Stimulated activated CD4-positive, alpha-beta T cell treated with anti-CD3 and anti-CD28 coated beads, Interleukin-4, amount 100 ng/mL, for 24 hours (primary cell): ENCODE results near the gene MIGA1.
"Not testable (repeated sequence)": the region's sequence is repeated elsewhere in the genome, so short reads cannot be mapped to it uniquely, and the experiment has no call there.

Experiments used
- DNase-seq: peaks from one replicate; pipeline ENCODE4 v3.0.0-alpha.2; 2020

MIGA1 gene, protein sequence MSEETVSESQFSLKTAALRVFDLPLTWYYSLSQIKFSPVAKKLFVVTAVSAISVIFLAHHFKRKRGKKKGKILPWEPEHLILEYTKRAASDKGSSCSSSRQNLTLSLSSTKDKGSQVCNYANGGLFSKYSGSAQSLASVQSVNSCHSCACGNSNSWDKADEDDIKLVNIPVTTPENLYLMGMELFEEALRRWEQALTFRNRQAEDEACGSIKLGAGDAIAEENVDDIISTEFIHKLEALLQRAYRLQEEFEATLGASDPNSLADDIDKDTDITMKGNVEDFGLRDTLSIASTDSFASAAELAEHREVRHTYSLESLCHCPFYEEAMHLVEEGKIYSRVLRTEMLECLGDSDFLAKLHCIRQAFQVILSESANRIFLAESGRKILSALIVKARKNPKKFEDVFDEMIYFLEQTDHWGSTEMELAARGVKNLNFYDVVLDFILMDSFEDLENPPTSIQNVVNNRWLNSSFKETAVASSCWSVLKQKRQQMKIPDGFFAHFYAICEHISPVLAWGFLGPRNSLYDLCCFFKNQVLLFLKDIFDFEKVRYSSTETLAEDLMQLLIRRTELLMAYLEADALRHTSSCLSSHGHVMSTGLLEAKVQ

DNA sequence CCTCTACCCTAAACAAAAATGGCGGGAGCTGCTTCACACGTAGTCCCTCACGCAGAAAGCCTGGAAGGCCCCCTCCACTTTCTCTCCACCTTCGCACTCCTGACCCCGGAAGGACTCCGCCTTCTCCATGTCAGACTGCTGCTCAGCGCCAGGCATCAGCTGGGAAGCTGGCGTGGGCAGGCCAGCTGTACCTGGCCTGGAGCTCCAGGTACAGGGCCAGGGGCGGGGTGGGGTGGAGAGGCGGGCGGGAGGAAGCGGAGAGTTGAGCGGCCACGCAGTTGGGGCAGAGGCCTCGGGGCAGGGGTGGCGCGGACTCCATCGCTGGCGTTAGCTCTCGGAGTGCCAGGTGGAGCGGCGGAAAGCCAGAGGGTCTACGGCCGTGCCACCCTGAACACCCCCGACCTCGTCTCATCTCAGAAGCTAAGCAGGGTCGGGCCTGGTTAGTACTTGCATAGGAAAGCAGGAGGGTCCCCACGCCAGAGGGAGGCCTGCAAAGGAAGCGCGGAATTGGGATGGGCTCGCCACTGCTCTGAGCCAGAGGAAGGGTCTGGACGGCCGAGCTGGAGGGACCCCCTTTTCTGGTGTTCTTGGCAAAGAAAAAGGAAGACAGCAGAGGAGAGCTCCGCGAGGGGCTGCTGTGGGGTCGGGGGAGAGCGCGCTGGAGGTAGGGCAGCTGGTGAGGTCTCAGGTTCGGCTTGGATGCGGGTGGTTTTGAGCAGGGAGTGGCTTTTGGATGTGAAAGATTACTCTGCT, at the start of gene MIGA1:
Gene MIGA1, plus strand, starts transcription at position 121 of the 753 bp plus-strand sequence. CDS start 3,604 bp downstream, outside the sequence.
- peak; percentile 91 for DNase-seq

DNA sequence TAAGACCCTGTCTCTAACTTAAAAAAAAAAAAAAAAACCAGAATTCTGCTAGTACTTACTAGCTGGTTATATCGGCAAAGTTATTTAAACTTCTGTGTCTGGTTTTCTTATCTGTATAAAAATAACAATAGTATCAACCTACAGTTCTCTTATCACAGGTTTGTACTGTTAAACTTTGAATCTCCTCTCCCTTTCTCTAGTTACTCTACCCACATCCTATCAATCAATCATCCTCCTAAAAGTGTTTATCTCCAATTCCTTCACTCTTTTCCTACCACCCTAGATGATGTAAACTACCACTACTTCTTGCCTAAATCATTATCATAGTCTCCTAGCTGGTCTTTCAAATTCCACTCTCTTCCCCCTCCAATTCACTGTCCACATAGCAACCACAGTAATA, 47.4 kb upstream of the MIGA1 start:
- no peak for DNase-seq

DNA sequence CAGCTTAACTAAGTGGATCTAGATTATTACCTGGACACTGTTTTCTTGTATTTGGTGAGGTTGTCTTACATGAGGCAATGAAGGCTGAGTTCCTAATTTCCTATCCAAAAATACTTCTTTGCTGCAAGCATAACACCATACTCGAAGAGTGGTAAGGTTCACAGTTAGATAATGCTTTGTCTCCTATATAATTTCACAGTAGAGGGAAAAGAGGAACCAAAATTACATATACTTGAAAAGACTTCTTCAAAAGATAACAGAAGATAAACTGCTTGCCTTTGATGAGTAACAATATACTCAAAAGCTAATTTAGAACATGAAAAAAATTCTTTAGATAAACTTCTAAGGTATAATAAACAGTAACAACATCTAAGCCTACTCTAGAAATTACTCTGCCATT, 40.2 kb upstream of the MIGA1 start:
- no peak for DNase-seq

DNA sequence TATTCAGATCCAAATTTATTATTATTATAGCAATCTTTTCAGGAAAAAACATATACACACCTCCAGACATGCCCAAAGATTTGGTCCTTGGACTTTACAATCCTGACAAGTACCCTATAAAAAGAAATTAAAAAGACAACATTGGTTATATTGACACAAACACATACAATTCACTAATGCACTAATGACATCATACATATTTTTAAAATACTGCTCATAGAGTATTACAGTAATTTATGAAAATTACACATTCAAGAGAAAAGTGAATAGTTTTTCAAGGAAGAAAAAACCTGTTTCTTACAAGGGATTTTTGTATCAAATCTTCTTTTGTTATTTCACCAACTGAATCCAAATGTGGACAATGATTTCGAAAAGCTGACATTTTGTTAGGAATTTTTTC, 38.1 kb upstream of the MIGA1 start:
- DNase-seq = no peak

DNA sequence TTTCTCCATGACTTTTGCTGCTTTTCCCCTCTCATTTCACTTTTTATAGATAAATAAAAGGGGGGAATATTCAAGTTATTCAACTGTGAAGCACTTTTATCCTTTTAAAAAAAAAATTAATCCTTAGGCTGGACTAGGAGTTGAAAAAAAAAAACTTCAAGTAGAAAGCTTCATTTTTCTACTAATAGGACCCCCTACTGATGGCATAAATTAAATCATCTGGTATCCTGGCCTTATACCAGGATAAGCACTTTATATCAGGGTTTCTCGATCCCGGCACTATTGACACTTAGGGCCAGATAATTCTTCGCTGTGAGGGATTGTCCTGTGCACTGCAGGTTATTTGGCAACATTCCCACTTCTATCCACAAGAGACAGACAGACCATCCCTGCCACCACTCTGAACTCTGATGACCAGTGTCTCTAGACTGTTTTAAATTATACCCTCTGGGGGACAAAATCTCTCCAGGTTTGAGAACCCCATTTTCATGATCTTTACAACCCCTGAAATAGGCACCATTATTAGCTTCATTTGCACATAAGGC, 37.4 kb upstream of the MIGA1 start:
- DNase-seq = no peak

DNA sequence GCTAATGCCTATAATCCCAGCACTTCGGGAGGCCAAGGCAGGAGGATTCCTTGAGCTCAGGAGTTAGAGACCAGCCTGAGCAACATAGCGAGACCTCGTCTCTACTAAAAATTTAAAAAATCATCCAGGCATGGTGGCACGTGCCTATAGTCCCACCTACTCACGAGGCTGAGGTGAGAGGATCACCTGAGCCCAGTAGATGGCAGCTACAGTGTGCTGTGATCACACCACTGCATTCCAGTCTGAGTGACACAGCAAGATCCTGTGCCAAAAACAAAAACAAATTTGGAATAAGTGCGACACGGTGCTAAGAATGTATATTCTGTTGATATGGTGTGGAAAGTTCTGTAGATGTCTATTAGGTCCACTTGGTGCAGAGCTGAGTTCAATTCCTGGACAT, 34.9 kb upstream of the MIGA1 start:
- DNase-seq = no peak

DNA sequence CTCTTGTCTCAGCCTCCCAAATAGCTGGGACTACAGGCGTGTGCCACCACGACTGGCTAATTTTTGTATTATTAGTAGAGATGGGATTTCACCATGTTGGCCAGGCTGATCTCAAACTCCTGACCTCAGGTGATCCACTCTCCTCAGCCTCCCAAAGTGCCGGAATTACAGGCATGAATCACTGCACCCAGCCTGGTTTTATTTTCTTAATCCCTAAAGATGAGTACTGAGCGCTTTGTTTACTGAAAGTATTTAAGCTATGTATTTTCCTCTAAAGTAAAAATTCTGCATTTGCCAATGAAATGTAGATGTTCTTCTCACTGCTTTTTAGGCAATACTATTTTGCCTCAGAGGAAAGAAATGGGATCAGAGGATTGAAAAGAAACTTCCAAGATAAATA, 30.0 kb upstream of the MIGA1 start:
- DNase-seq = not testable (repeated sequence)

DNA sequence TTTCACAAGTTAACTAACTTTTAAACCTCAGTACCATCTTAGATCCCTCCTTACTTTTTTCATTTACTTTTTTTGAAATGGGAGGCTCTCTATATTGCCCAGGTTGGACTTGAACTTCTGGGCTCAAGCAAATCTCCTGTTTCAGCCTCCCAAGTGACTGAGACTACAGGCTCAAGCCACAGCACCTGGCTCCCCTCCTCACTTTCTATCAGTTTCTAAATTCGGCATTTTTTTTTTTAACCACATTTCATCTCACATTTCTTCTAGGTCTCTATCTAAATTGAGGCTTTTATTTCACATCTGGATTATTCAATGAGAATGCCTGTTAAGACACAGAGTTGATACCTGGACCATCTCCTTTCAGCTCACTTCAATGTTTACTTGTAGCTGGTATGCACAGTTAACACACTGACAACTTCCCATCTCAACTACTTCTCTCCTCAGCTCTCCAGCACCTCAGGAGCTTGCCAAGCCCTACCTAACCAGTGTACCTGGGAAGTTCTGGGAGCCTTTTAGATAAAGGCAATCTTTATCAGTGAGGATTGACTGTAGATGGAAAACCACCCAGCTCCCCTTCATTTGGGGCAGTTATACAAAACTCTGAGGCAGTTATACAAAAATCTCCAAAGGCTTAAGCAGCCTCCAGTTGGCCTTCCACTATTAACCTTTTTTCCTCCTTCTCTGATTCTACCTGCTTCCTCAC, 23.2 kb upstream of the MIGA1 start:
- no peak for DNase-seq

DNA sequence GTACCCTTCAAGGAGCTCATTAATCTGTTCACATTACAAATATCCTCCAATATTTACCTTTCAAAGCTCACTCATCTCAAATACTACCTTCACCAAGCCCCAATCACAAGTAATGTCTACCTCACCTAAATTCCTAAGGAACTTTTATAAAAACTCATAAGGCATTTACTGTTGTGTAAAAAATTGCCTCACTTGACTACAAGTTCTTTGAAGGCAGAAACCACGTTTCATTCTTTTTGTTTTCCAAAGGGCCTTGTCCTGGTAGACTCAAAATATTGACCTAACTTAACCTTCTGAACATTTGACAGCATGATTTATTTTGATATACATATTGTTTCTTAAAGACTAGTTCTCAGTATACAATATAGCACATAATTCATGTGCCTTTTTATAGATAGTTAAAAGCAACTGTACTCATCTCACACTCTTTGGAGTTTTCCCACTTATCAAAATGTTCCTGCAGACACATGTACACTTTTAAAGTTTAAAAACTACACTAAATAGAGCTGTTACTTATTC, 22.3 kb upstream of the MIGA1 start:
- no peak for DNase-seq

DNA sequence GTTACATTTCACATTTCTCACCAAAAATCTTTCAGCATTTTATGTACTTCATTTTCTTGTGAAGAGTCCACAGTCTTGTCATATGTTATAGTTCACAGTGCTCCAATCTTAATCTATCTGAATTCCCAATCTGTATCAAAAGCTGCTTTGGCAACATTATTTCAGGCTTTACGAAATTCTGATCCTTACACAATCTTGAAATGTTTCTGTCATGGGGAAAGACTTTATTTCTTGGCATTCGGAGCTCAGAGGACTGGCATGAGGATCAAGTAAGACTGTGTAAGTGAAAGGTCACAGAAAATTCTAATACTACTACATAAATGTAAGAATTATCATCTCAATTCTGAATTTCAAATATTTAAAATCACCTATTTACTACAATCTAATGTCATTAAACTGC, 21.8 kb upstream of the MIGA1 start:
- no peak for DNase-seq

DNA sequence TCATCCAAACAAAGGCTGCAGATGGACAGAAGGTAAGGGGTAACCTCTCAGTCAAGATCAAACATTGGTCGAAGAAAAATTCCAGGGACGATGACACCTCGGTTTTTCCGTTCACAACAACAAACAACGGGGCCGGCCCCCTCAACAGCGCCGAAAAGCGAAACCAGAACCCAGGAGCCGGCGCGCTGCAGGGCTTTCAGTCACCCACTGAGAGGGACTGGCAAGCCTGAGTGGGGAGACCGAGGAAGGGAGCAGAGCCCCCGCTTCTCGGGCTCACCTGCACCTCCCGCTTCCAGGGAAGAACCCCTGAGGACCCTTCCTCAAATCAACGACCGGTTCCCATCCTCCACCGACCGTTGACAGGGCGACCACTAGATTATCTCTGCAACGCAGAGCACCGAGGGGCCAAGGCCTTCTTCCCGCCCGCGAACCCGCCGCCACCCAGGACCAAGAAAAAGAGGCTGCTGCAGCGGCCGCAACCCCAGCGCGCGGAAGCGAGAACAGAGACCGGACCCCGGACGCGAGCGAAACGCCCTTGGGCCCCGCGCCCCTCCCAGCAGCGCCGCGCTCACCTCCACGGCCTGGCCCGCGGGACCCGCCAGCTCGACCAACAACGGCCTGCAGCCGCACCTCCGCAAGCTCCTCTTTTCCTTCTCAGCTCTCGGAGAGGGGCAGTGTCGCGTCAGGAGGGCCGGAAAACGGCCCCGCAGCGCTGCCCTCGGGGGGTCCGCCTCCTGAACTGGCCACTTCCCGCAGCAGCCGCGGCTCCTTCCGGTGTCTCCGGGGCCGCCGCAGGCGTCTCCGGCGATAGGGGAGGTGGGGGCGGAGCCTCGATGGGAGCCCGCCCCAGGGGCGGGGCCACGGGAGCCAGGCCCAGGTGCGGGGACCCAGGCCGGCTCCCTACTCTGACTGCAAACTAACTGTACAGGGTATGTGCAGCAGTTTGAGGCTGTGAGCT, 20.1 kb upstream of the MIGA1 start, which contains the start of gene USP33:
Gene USP33, minus strand, starts transcription at position 782 of the 958 bp plus-strand sequence. CDS start 18,155 bp downstream, outside the sequence.
- peak; percentile 89 for DNase-seq

DNA sequence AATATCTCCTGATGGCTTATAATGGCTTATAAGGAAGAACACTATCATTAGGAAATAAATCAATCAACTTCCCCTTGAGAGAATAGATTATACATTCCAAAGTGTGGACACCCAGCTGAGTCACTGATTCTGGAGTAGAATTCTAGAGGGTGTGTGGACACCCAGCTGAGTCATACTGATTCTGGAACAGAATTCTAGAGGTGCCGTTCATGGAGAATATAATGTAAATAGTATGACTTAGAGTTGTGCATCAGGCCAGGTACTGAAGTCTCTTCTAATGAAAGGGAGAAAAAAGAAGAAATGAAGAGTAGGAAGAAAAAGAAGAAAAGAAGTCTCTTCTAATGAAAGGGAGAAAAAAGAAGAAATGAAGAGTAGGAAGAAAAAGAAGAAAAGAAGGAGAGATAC, 17.4 kb upstream of the MIGA1 start:
- no peak for DNase-seq

DNA sequence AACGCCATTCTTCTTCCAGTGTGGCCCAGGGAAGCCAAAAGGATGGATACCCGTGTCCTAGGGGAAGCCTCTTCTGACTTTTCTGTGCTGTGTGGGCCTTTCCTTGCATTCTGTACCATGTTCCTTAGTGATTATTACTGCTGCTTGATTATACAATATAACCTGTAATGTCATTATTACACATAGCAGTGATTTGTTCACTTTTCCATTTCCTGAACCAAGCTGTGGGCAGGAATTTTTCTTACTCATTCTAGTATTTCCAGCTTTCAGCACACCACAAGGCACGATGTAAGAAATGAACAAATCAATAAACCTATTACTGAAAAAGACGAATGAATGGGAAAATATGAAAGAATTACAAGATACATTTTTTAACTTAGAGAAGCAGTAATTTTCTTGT, 11.4 kb upstream of the MIGA1 start:
- DNase-seq = no peak

DNA sequence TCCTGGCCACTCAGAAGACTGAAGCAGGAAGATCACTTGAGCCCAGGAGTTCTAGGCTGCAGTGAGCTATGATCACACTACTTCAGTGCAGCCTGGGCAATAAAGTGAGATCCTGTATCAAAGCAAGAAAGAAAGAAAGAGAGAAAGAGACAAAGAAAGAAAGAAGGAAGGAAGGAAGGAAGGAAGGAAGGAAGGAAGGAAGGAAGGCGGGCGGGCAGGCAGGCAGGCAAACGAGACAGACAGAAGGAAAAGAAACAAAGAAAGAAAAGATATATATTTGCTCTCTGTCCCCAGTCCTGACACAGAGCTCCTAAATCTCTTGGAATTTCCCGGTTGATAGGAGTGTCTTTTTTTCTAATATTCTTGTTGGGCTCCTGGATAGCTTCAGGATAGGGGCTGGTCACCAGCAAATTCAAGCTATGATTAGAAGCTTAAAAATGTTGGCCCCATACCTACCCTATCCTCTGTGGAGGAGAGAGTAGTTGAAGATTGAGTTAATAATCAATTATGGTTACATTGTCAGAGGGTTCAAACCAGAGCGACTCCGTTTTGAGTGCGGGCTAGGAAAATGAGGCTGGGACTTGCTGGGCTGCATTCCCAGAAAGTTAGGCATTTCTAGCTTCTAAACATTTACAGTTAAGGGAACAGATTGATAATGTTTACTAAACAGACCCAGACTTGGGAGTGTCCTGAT, 3.3 kb upstream of the MIGA1 start:
- DNase-seq = no peak

DNA sequence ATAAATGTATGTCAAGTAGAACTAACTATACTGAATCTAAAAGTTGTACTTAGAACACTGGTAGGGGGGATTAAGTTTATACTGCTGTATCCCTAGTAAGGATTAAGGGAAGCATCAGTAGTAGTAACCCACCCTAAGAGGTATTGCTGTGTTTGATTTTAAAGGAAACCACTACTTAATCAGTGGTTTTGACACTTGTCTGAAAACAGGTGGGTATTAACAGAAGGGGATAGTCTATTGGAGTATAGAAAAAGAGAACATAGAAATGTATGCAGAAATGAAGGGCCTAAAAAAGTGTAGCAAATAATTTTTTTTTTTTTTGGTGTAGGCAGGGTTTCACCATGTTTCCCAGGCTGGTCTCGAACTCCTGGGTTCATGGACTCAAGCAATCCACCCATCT, 2.2 kb downstream of the MIGA1 start:
- no peak for DNase-seq

DNA sequence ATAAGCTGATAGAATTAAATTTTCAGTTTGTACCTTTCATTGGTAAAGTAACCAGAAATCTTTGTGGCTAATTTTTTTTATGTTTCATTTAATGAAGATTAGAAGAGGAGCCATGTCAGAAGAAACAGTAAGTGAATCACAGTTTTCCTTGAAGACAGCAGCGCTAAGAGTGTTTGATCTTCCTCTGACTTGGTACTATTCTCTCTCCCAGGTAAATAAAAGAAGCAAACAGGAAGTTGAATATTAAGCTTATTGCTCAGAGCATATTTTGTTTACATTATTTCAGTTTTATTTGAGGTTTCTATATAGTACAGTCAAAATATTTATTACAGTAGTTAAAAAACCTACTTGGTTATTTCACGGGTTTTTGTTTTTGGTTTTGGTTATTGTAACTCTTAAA, 3.7 kb downstream of the MIGA1 start:
- DNase-seq = no peak

DNA sequence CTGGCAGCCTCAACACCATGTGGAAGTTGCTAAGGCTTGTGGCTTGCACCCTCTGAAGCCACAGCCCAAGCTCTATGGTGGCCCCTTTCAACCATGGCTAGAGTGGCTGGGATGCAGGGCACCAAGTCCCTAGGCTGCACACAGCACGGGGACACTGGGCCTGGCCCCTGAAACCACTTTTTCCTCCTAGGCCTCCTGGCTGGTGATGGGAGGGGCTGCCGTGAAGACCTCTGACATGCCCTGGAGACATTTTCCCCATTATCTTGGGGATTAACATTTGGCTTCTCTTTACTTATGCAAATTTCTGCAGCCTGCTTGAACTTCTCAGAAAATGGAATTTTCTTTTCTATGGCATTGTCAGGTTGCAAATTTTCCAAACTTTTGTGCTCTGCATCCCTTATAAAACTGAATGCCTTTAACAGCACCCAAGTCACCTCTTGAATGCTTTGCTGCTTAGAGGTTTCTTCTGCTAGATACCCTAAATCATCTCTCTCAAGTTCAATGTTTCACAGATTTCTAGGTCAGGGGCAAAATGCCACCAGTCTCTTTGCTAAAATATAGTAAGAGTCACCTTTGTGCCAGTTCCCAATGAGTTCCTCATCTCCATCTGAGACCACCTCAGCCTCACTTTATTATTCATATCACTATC, 6.8 kb downstream of the MIGA1 start:
- not testable (repeated sequence) for DNase-seq

DNA sequence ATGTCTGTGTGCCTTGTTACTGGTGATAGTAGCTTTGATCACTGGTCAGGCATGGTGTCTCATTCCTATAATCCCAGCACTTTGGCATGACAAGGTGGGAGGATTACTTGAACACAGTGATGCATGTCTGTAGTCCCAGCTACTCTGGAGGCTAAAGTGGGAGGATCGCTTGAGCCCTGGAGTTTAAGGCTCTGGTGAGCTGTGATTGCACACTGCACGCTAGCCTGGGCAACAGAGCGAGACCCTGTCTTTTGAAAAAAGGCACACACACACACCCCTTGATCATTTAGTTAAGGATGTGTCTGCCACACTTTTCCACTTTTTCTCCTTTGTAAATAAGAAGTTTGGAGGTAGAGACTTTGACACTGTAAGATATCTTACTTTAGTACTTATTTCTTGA, 15.1 kb downstream of the MIGA1 start:
- no peak for DNase-seq

DNA sequence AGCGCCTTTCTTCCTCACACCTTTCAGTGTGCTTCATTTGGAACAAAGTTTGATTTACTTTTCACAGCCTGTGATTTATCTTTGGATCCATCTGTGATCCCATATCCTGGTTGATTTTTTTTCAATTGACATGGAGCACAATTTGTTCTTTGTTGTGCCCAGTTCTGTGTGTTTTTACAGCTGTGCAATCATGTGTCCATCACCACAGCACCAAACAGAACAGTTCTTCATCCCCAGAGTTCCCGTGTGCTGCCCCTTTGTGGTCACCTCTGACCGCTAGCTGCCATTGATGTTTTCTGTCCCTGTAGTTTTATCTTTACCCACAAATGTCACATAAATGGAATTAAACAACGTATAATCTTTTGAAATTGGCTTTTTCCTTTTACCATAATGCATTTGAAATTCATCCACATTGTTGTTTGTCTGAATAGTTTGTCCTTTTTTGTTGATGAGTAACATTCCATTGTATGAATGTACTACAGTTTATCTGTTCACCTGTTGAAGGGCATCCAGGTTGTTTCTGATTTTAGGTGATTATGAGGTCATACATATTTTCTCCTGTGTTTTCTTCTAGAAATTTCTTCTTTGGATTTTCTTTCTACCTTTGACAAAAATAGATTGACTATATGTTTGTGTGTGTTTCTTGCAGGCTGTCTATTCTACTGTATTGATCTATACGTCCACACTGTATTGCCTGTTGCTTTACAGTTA, 17.4 kb downstream of the MIGA1 start:
- DNase-seq = no peak

DNA sequence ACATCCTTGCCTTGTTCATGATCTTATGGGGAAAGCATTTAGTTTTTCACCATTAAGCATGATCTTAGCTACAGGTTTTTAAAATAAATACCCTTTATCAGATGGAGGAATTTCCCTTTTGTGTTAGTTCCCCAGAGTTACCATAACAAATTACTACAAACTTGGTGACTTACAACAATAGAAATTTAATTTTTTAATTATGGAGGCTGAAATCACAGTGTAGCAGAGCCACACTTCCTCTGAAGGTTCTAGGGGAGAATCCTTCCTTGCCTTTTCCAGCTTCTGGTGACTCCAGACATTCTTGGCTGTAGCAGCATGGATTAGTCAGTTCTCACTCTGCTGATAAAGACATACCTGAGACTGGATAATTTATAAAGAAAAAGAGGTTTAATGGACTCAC, 18.5 kb downstream of the MIGA1 start:
- DNase-seq = no peak
